SU-DHL-6 (cell line): ENCODE results near the gene UCN.
"Not testable (repeated sequence)": the region's sequence is repeated elsewhere in the genome, so short reads cannot be mapped to it uniquely, and the experiment has no call there.

Experiments used
- H2AFZ ChIP-seq: fragments of 200-600 bp; sonication (generic); 2 replicates; pipeline ENCODE4 v1.6.1; 2014; ENCODE audit warnings: low read depth, mild to moderate bottlenecking, moderate library complexity, mixed read lengths, antibody characterized with exemption, low read length; ENCODE audit not compliant: severe bottlenecking
- H3F3A ChIP-seq: fragments of 200-600 bp; shearing (Covaris generic); 2 replicates; pipeline ENCODE4 v1.6.0; 2016; ENCODE audit warnings: antibody characterized with exemption, mild to moderate bottlenecking; ENCODE audit not compliant: insufficient read depth
- H3K27ac ChIP-seq: fragments of 200-600 bp; sonication (generic); 2 replicates; pipeline ENCODE4 v1.5.1; 2016; ENCODE audit warnings: low read depth, mild to moderate bottlenecking, low read length, moderate library complexity, mixed read lengths
- H3K27me3 ChIP-seq: fragments of 200-600 bp; sonication (generic), shearing (Covaris generic); 2 replicates; pipeline ENCODE4 v1.6.0; 2014; ENCODE audit warnings: mild to moderate bottlenecking, low read length
- H3K36me3 ChIP-seq: fragments of 200-600 bp; sonication (generic); 2 replicates; pipeline ENCODE4 v1.6.1; 2014; ENCODE audit warnings: mild to moderate bottlenecking, low read length, mixed read lengths
- H3K4me2 ChIP-seq: fragments of 300-600, 200-600 bp; shearing (Covaris generic), sonication (generic); 2 replicates; pipeline ENCODE4 v1.6.0; 2014; ENCODE audit warnings: low read length, low read depth, mild to moderate bottlenecking; ENCODE audit not compliant: poor library complexity, severe bottlenecking
- H3K4me3 ChIP-seq: fragments of 200-600 bp; sonication (generic); 2 replicates; pipeline ENCODE4 v1.5.1; 2014; ENCODE audit warnings: antibody characterized with exemption, low read length, mild to moderate bottlenecking, mixed read lengths; ENCODE audit not compliant: insufficient read depth, poor library complexity, severe bottlenecking
- H3K79me2 ChIP-seq: fragments of 200-600 bp; sonication (generic); 2 replicates; pipeline ENCODE4 v1.6.1; 2014; ENCODE audit warnings: mild to moderate bottlenecking, low read length, moderate library complexity; ENCODE audit not compliant: insufficient read depth
- H3K9ac ChIP-seq: fragments of 200-600 bp; sonication (generic); 2 replicates; pipeline ENCODE4 v1.7.0; 2014; ENCODE audit warnings: mild to moderate bottlenecking, low read length
- H3K9me2 ChIP-seq: fragments of 200-600 bp; sonication (generic); replicated peaks from 2 replicates; pipeline ENCODE4 v1.6.1; 2014; ENCODE audit warnings: low read length; ENCODE audit not compliant: insufficient read depth
- H3K9me3 ChIP-seq: fragments of 200-600 bp; sonication (generic); 2 replicates; pipeline ENCODE4 v1.6.1; 2014; ENCODE audit warnings: low read length, mixed read lengths; ENCODE audit not compliant: insufficient read depth
- H4K20me1 ChIP-seq: fragments of 200-600 bp; sonication (generic); 2 replicates; pipeline ENCODE4 v1.6.1; 2014; ENCODE audit warnings: low read depth, mild to moderate bottlenecking, antibody characterized with exemption, low read length, moderate library complexity, mixed read lengths
- EZH2phosphoT487 ChIP-seq: fragments of 200-600 bp; sonication (generic), shearing (Covaris generic); conservative IDR thresholded peaks from 2 replicates; pipeline ENCODE4 v1.6.1; 2018; ENCODE audit warnings: mild to moderate bottlenecking, antibody characterized with exemption, low read length, moderate library complexity, mixed read lengths
- TF ChIP-seq, protein P1 (sequence below): fragments of 200-600 bp; sonication (generic); IDR thresholded peaks from one replicate; pipeline ENCODE4 v1.5.1; 2017; ENCODE audit warnings: antibody characterized with exemption, mild to moderate bottlenecking, low read length, moderate library complexity; ENCODE audit not compliant: insufficient read depth, poor library complexity, severe bottlenecking

The UCN gene

DNA sequence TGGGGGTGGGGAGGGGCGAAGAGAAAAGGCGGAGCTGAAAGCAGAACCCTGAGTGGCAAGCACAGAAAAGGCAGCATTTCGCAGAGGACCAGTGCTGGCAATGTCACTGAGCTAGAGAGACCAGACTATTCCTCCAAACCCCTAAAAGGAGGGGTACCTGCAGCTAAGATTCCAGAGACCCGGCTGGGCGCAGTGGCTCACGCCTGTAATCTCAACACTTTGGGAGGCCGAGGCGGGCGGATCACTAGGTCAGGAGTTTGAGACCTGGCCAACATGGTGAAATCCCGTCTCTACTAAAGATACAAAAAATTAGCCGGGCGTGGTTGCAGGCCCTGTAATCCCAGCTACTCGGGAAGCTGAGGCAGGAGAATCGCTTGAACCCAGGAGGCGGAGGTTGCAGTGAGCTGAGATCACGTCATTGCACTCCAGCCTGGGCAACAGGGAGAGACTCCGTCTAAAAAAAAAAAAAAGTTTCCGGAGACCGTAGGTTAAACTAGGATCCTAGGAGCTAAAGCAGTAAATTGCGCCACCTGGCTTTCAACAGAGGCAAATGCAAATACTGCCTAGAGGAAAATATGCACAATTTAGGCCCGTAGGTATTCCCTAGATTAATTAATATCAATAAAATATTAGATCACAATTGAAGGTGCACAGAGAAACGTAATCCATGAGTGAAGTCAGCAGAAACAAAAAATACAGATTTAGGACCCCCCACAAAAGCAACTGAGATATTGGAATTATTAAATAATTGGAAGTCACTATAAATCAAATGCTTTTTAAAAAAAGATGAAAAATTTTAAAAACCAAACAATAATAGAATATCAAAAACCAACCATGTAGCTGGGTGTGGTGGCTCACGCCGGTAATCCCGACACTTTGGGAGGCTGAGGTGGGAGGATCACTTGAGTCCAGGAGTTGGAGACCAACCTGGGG, 4.9 kb downstream of the UCN start:
- Histone ChIP-seq H2AFZ (peak overlapping the region; percentile 91), H3K4me3 (peak overlapping the region; percentile 26), H3K9me2 (no peaks in the 10 kb centered on the region), H3K36me3 (no peaks in the 10 kb centered on the region), H4K20me1 (no peaks in the 10 kb centered on the region), H3K79me2 (no peaks in the 10 kb centered on the region), H3K27me3 (peaks cover 3% of the 10 kb centered on the region; the same call in 1 of the 2 replicates), H3K9me3 (no peaks in the 10 kb centered on the region), H3F3A (no peaks in the 10 kb centered on the region), H3K9ac (peak overlapping the region; percentile 23; the same call in 1 of the 2 replicates), H3K27ac (no peak overlapping the region), H3K4me2 (peak overlapping the region; percentile 57)
- TF ChIP-seq EZH2phosphoT487, result no peak
- TF ChIP-seq, protein P1, sequence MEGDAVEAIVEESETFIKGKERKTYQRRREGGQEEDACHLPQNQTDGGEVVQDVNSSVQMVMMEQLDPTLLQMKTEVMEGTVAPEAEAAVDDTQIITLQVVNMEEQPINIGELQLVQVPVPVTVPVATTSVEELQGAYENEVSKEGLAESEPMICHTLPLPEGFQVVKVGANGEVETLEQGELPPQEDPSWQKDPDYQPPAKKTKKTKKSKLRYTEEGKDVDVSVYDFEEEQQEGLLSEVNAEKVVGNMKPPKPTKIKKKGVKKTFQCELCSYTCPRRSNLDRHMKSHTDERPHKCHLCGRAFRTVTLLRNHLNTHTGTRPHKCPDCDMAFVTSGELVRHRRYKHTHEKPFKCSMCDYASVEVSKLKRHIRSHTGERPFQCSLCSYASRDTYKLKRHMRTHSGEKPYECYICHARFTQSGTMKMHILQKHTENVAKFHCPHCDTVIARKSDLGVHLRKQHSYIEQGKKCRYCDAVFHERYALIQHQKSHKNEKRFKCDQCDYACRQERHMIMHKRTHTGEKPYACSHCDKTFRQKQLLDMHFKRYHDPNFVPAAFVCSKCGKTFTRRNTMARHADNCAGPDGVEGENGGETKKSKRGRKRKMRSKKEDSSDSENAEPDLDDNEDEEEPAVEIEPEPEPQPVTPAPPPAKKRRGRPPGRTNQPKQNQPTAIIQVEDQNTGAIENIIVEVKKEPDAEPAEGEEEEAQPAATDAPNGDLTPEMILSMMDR, result peak; percentile 83

DNA sequence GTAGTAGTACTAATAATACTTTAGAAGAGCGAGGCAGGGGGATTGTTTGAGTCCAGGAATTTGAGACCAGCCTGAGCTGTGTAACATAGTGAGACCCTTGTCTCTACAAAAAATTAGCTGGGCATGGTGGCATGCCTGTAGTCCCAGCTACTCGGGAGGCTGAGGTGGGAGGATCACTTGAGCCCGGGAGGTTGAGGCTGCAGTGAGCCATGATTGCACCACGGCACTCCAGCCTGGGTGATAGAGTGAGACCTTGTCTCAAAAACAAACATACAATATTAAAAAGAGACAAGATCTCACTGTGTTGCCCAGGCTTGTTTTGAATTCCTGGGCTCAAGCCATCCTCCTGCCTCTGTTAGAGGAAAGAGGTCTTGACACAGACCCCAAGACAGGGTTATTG, 7.6 kb downstream of the UCN start:
- H4K20me1 ChIP-seq, H2AFZ ChIP-seq, H3K9ac ChIP-seq: not testable (repeated sequence)

DNA sequence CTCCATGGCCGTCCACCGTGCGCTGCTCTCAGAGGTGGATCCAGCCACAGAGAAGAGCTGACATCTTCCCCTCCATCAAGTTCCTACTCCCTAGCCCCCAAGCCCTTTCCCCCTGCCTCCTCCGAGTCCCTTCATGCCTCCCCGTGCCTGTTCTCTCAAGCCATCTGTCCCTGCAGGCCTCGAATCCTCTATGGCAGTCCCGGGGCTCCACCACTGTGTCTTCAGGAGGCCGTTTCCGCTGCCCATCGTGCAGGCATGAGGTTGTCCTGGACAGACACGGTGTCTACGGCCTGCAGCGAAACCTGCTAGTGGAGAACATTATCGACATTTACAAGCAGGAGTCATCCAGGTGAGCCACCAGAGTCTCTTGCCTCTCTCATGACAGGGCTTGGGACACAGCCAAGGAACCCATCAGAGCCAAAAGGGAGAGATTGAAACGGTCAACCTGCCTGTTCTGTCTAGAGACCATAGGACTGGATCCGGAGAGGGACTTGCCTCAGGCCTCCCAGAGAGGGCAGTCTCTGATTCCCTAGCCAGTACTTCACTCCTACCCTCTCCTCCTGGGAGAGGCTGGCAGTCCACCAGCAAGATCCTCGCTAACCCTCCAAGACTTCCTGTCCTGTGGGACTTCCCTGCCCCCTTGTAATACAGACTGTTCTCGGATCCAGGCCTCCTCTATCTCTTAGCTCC, 9.7 kb downstream of the UCN start:
- Histone ChIP-seq H3K9ac (no peak overlapping the region), H4K20me1 (no peaks in the 10 kb centered on the region), H3K9me2 (no peaks in the 10 kb centered on the region), H3K4me2 (no peak overlapping the region), H2AFZ (no peak overlapping the region), H3K27me3 (peaks cover 3% of the 10 kb centered on the region; the same call in 1 of the 2 replicates), H3K27ac (no peak overlapping the region), H3K9me3 (no peaks in the 10 kb centered on the region), H3K4me3 (no peak overlapping the region), H3F3A (no peaks in the 10 kb centered on the region), H3K36me3 (no peaks in the 10 kb centered on the region), H3K79me2 (no peaks in the 10 kb centered on the region)
- TF ChIP-seq EZH2phosphoT487, result no peak
- TF ChIP-seq, protein P1, result no peak

More for the DNA sequence above, 7.6 kb downstream of the UCN start:
- H3K79me2 ChIP-seq, H3K27me3 ChIP-seq, H3K9me3 ChIP-seq, H3K4me3 ChIP-seq, H3K36me3 ChIP-seq, H3K4me2 ChIP-seq, H3K27ac ChIP-seq, H3K9me2 ChIP-seq, H3F3A ChIP-seq: not testable (repeated sequence)
